Astrocyte of the cerebellum (primary cell): ENCODE results near the gene PRKACB.
"Not testable (repeated sequence)": the region's sequence is repeated elsewhere in the genome, so short reads cannot be mapped to it uniquely, and the experiment has no call there.

Experiments used
- DNase-seq: peaks from one replicate; pipeline ENCODE4 v3.0.0-alpha.2; 2011; ENCODE audit warnings: low read depth
- H3K4me3 ChIP-seq: 2 replicates; pipeline ENCODE4 v1.5.1; 2011; ENCODE audit warnings: mild to moderate bottlenecking, low read depth, low read length, moderate library complexity
- in situ Hi-C: cut with HindIII; loops from 2 replicates; pipeline ENCODE4 v1.10.0; 2017; ENCODE audit warnings: low sequenced_read_pairs
- TF ChIP-seq, protein P1 (sequence below): IDR thresholded peaks from 2 replicates; pipeline ENCODE4 v1.5.1; 2012; ENCODE audit warnings: low read length, low read depth, moderate library complexity, mild to moderate bottlenecking; ENCODE audit errors: missing control alignments

The PRKACB gene

DNA sequence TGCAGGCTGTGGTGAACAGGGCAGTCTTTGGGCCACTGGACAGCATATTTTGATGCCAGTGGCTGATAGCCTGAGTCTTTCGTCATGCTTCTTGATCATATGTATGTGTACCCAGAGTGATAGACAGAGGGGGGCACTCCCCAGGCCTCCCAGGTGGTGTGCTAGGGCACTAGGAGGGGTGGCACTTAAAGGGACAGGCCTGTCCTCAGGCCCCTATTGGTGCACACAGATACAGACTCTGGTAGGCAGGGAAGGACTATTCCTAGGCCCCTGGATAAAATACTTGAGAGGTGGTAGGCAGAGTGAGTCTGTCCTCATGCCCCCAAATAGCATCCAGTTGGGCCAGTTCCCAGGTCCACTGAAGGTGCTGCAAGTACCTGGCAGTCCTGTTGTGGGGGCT, 80.8 kb downstream of the PRKACB start:
- TF ChIP-seq, protein P1, sequence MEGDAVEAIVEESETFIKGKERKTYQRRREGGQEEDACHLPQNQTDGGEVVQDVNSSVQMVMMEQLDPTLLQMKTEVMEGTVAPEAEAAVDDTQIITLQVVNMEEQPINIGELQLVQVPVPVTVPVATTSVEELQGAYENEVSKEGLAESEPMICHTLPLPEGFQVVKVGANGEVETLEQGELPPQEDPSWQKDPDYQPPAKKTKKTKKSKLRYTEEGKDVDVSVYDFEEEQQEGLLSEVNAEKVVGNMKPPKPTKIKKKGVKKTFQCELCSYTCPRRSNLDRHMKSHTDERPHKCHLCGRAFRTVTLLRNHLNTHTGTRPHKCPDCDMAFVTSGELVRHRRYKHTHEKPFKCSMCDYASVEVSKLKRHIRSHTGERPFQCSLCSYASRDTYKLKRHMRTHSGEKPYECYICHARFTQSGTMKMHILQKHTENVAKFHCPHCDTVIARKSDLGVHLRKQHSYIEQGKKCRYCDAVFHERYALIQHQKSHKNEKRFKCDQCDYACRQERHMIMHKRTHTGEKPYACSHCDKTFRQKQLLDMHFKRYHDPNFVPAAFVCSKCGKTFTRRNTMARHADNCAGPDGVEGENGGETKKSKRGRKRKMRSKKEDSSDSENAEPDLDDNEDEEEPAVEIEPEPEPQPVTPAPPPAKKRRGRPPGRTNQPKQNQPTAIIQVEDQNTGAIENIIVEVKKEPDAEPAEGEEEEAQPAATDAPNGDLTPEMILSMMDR: no peak
- no peak for DNase-seq
- H3K4me3 ChIP-seq: no peak overlapping the region
- in situ Hi-C loops: no loop called here

DNA sequence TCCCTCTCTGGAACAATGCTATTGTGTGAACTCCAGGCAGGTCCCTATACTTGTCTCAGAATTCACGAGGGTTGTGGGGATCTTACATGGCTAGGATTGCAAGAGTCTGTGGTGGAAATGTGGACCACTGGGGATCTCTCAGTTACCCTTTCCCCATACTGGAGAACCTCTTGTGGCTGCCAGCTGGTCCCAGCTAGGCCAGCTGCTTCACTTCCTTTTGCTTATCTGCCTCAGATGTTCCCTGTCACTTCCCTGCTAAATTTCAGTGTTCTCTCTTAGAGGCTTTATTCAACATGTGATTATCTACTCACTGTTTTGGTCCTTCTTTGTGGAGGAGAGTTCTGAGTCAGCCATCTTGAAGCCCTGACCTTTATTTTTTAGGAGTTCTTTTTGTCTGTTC, 81.6 kb downstream of the PRKACB start:
- TF ChIP-seq, protein P1: no peak
- no peak for DNase-seq
- H3K4me3 ChIP-seq: no peak overlapping the region
- in situ Hi-C loops: no loop called here

DNA sequence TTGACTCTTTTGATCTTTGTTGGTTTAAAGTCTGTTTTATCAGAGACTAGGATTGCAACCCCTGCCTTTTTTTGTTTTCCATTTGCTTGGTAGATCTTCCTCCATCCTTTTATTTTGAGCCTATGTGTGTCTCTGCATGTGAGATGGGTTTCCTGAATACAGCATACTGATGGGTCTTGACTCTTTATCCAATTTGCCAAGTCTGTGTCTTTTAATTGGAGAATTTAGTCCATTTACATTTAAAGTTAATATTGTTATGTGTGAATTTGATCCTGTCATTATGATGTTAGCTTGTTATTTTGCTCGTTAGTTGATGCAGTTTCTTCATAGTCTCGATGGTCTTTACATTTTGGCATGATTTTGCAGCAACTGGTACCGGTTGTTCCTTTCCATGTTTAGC, 88.6 kb downstream of the PRKACB start:
- H3K4me3 ChIP-seq, DNase-seq, in situ Hi-C loops: not testable (repeated sequence)

DNA sequence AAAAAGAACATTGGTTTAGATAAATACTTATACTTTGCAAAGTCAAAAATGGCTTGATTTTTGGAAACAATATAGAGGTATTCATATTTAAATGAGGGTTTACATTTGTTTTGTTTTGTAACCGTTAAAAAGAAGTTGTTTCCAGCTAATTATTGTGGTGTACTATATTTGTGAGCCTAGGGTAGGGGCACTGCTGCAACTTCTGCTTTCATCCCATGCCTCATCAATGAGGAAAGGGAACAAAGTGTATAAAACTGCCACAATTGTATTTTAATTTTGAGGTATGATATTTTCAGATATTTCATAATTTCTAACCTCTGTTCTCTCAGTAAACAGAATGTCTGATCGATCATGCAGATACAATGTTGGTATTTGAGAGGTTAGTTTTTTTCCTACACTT, 92.2 kb downstream of the PRKACB start:
- no peak for DNase-seq
- in situ Hi-C loops: no loop called here
- TF ChIP-seq, protein P1: no peak
- H3K4me3 ChIP-seq: no peak overlapping the region

DNA sequence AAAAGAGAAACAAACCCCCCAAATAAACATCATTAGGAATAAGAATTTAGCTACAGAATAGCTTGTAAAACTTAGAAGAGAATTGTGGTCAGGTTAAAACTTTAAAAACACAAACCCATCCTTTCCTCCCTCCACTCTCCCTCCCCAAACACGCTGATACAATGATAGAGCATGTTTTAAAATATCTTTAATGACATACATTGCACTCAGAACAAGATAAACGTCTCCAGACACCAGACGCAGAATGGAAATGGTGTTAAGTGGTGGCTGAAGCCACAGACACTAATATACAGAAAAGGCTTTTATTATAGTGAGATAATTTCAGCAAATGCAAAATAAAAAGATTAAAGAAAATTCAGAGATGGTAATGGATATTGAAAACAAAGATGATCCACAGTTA, 98.6 kb downstream of the PRKACB start:
- no peak for DNase-seq
- no peak overlapping the region for H3K4me3 ChIP-seq
- TF ChIP-seq, protein P1: no peak
- in situ Hi-C loops: no loop called here

DNA sequence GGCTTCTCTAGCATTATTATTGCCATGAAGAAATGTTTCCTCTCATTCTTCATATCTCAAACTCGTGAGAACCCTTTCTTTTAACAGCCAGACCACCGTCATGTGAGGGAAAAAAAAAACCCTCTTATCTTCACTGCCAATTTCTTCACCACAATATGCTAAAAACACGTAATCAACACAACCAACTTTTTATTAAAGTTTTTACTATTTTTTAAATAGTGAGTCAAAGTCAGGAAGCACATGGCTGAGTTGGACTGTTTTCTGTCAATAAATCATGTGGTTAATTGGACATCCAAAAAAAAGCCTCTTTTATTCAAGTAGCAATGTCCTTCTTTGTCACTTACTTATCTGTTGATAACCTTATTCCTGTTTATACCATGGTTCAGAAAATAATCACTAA, 101.5 kb downstream of the PRKACB start:
- no peak overlapping the region for H3K4me3 ChIP-seq
- in situ Hi-C loops: no loop called here
- DNase-seq: no peak
- TF ChIP-seq, protein P1: no peak

DNA sequence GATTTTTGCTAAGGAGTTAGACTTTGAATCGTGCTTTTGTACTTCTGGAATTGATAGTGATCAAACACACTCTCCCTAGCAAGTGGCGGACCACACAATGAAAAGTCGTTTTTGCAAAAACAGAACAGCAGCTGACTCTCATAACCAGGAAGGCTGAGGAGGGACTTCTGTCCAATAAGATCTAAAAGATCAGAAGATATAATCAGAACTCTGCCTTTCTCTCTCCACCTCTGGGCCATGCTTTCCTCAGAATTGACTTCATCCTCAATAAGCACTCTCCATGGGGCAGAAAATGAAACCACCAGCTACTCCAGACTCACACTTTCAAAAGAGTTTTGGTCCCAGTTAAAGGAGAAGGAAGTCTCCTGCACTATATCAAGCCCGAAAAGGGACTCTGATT, 102.1 kb downstream of the PRKACB start:
- in situ Hi-C loops: no loop called here
- DNase-seq: no peak
- TF ChIP-seq, protein P1: no peak
- no peak overlapping the region for H3K4me3 ChIP-seq
